GM10847 (cell line): ENCODE results near the gene RPL35.
A peak's percentile ranks its signal among the peaks of the same experiment; 100 is the strongest.

Experiments
- POLR2A ChIP-seq: IDR thresholded peaks from 2 replicates; pipeline ENCODE4 v1.6.1; 2011; ENCODE audit not compliant: insufficient read length; ENCODE audit errors: extremely low read depth

The RPL35 gene

DNA sequence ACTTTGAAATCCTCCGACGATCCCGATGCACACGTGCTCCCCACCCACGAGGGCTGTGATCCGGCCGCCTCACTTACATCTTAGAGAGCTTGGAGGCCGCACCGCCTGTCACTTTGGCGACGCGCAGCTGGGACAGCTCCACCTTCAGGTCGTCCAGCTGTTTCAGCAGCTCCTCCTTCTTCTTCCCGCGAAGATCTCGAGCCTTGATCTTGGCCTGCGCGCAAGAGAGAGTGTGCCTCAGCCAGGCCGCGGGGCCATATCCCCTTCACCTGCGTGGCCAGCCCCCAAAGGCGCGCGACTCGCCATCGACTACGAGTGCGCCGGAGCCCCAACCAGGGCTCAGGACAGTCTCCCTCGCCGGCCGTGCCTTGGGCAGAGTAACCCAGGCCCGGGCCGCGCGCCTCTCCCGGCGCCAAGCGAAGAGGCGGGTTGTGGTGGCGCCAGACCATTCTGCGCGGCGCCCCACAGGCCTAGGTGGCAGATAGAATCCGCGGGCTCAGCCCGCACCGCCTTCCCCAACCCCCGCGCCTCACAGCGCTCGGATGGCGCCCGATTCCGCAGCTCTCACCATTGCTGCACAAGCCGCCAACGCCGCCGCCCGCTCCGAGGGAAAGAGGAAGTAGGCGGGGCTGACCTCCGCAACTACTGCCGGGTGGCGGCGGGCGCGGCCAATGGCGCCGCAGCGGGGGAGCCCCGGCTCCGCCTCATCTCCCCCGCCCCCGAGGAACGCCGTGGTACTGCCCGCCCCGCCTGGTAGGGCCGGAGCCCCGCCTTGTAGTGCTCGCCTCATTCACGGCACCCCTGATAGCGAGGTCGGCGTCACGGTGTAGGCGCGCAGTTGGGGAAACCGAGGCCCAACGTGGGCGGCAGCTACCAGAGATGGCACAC is at the start of gene RPL35, which contains the start of gene ARPC5L:
Gene RPL35, minus strand, starts transcription at position 616 of the 888 bp plus-strand sequence. Its CDS starts 45 bp downstream, at position 571.
Gene ARPC5L, plus strand, starts transcription at position 789 of the 888 bp plus-strand sequence. CDS start 7,161 bp downstream, outside the sequence.
- peak; percentile 98 for TF ChIP-seq POLR2A

DNA sequence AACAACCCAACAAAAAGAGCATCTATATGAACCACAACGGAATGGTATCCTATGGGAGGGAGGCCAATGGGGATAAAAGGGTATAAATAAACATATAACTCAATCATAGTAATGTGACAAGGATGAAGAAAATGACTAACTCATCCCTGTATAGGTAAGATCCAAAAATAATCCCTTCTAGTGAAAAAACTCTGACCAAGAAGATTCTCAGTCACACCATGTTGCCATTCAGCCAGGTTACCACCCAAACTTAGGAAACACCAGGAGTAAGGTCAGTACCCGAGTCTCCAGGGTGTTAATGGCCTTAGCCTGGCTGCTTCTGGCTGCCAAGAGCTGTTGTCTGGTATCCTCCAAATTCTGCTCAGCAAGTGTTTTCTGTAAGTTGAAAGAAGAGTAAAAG is 46.3 kb upstream of the RPL35 start:
- no peak for TF ChIP-seq POLR2A

DNA sequence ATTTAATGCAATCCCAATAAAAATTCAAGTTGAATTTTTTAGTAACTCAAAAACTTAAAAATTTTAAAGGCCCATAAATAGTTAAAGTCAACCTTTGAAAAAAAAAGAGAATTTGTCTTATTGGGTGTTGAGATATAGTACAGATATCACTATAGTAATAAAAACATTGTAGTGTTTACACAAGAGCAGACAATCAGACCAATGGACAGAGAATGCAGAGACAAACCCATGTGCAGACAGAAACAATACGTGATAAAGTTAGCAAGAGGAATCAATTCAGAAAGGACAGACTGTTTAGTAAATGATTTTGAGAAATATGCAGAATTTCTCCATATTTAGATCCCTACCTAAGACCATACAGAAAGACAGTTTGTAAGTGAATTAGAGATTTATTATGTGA is 45.2 kb upstream of the RPL35 start:
- no peak for TF ChIP-seq POLR2A

DNA sequence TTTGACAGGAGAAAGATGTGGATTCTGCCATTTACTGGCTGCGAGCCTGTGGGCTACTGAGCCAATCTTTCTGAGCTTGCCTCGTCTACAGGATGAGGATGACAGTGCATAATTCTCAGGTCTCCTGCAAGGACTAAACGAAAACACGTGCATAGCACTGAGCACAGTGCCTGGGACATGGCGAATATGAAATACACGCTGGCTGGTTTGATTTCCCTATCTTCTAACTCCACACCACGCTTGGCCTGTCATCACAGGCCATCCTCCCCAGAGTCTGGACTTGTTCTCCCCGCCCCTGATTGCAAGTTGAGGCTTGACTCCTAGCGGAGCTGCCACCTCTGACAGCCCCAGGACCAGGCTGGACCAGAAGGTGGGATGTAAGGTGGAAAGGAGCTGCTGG is 38.1 kb upstream of the RPL35 start:
- TF ChIP-seq POLR2A: no peak

DNA sequence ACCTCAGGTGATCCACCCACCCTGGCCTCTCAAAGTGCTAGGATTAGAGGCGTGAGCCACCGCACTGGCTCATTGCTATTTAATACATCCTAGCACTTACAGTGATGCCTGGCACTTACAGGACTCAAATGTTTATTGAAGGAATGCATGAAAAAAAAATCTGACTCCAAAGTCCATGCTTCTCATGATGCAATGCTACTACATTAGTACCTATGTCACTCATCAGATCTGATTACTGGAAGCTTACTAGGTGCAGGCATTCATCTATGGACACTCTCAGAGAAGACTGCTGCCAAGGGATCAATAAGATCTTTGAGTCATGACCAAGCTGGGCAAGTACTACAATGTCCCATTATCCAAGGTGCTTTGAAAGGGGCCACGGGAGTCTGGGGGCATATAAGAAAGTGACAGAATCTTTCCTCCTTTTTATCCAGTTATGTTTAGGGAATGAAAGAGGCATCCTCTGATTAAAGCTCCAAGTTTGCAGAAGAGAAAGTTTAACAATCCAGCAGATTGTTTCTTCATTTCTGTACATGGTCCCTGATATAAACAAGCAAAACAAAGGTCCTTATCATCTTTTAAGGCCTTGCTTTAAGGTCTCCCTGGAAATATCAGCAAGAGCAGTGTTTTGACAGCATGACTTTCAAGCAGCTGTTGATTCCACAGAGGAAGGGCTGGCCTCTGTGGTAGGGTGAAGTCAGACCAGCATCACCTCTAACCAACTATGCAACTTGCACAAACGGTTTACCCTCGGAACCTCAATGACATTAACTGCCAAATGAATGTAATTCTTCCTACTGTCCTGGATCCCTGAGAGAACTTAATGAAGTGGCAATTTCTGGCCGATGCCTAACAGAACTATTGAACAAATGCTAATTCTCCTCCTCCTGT is 36.1 kb upstream of the RPL35 start:
- TF ChIP-seq POLR2A: no peak

DNA sequence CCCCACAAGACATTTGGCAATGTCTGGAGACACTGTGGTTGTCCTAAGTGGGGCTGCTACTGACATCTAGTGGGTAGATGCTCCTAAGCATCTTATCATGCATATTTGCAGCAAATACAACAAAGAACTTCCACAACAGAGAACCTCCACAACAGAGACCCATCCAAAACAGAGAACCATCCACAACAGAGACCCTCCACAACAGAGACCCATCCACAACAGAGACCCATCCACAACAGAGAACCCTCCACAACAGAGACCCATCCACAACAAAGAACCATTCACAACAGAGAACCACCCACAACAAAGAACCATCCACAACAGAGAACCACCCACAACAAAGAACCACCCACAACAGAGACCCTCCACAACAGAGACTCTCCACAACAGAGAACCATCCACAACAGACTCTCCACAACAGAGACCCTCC is 33.0 kb upstream of the RPL35 start:
- TF ChIP-seq POLR2A: no peak

DNA sequence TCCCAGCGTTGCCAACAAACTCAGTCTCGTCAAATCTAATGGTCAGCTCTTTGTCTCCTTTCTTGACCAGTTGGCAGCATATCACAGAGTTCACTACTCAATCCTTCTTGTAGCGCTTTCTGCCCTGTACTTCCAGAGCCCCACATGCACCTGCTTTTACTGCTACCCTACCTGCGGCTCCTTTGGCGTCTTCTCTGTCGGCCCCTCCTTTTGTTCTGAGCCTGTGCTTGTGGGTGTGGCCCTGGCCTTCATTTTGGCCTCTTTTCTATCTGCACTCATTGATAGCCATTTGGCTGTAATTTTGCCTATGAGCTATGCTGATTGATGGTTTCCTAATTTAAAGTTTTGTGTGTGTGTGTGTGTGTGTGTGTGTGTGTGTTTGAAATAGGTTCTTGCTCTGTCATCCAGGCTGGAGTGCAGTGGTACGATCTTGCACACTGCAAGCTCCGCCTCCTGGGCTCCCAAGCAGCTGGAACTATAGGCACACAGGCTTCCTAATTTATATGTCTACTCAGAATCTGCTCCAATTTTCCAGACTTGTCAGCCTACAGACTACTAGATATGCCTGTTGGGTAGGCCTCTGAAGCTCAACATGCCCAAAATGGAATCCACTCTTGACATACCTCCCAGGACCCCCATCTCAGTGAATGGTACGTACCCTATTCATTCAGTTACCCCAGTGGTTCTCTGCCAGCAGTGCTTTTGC is 32.4 kb upstream of the RPL35 start:
- TF ChIP-seq POLR2A: no peak

DNA sequence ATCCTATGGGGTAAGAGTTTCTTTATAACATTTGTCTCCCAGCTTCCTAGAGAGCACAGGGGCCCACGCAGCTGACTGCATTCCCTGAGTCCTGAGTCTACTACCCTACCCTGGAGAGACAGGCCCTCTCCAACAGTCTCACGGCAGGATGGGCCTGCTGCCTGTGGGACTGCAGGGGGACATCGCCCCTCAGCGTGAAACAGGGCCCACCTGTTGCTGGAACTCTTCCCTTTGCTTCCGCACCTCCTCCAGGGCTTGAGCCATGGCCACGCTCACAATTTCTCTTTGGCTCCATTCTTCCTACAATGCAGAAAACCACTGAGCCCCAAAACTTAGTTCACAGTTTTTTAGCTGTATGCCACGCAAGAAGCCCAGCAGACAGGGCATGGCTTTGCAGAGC is 28.4 kb upstream of the RPL35 start:
- no peak for TF ChIP-seq POLR2A

DNA sequence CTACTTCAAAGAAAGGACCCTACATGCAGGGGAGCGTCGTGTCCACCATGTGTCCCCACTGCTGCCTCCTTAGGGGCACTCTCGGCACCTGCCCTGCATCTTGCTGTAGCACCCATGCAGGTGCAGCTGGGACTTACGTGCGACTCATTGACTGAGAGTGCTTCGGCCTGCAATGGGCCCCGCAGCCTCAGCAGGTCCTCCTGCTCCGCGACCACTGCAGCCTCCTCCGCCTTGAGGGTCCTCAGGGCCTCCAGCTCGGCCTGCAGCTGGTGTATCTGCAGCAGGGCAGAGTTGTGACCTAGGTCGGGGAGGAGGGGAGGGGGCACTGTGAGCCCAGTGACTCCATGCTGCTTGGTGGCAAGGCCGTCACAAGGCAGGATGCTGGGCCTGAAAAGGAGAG is 27.2 kb upstream of the RPL35 start:
- no peak for TF ChIP-seq POLR2A

DNA sequence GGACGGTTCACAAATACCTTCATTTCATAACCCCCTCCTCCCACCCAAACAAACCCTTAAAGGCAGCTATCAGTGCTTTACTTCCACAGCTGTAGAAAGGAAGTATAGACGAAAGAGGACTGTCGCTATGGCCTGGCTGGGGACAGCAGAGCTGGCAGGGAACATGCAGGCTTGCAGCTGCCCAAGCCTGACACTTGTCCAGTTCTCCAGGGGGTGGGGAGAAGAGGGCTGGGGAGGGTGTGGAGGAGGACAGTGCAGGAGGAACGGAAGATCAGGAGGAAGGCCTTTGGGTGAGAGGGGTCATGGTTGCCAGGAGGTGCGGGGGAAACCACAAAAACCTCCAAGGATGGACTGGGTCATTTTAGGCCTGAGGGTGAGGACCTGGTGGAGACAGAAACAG is 26.1 kb upstream of the RPL35 start:
- no peak for TF ChIP-seq POLR2A

DNA sequence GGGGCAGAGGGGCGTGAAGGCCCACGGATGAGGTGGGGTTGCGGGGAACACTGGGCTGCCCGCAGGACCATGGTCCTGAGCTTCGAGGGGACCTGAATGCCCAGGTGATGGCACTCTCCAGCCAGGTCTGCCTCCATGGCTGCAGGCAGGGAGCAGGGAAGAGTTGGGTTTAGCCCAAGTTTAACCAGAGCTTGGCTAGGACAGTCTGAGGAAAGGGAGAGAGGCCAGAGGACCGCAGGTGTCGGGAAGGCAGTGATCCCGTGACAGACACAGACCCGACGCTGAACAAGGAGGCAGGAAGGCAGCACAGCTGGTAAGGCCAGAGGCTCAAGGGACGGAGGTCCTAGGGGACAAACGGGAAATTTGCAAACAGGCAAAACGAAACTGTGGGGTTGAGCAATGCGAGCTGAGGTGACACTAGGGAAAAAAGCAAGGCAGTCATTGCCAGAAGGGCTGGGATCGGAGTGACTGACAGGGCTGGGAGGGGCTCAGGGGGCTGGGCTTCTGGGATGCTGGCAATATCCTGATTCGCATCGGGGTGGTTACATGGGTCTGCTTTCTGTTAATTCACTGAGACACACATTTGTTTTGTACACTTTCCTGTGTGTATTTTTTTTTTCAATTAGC is 25.2 kb upstream of the RPL35 start:
- no peak for TF ChIP-seq POLR2A

DNA sequence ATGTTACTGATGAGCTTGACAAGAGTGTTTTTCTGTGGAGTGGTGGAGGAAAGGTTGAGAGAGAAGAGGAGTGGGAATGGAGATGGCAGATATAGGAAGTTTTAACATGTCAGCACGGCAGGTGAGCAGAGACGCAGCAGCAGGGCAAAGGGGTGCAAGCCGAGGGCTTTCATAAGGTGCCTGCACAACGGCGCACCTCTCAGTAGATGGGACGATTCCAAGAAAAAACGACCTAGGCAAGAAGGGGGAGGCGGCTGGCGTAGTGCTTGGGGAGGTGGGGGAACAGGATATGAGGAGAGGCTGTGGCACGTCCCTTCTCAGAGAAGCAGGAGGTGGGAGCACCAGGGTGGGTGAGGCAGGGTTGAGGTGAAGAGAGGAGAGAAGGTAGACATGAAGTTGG is 24.7 kb upstream of the RPL35 start:
- TF ChIP-seq POLR2A: no peak

DNA sequence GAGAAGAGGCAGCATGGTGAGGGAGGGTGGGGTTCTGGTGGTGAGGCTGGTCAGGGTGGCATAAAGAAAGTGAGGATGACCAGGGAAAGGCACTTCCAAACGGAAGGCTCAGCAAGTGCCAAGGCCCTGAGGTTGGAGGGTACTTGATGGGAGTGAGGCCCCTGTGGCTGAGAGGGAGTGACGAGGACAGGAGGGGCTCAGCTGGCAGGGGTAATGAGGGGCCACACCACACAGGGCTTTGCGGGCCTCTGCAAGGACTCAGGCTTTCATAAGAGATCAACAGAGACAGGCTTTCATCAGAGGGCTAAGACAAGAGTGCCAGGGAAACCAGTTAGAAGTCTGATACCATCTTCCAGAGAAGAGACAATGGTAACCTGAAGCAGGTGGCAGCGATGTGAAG is 23.8 kb upstream of the RPL35 start:
- no peak for TF ChIP-seq POLR2A

DNA sequence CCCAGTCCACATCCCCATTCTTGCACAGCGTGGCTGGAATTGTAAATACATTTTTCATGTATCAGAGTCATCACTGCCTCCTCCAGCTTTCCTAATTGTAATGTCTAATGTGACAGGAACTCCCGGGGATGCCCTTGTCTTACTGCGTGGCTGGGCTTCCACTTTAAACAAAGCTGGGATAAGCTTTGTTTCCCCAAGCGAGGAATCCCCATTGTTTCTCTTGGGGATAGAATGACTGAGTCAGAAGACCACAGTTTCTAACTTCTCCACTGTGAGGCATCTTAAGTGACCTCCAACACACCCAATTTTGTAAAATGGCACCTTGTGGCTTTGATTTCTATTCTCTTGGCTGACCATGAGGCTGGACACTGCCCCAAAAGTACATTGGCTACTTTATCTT is 22.6 kb upstream of the RPL35 start:
- no peak for TF ChIP-seq POLR2A

DNA sequence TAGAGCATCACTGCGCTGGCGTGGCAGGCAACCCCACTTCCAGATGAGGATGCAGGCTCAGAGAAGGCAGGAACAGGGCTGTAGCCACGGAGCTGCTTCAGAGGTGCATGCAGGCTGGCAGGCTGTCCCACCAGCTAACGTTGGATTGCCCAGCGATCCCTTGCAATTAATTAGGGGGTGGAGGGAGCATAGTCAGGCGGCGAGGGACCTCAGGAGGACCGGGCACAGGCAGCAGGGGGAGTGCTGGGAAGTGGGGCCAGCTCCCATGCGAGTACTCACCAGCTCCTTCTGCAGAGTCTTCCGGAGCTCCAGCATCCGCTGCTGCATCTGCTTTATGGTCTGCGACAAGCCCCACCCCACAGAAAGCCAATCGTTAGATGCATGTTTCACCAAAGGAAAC is 20.5 kb upstream of the RPL35 start:
- TF ChIP-seq POLR2A: no peak
